OCI-M1 (cell line): ENCODE results near the gene CFAP54.

ENCODE experiments used
- DNase-seq: peaks from one replicate; lab custom pipeline; 2025; lab: John Stamatoyannopoulos, UW

CFAP54 gene

GRCh38 chr12:96766232-96766631 lies 276.9 kb downstream of the CFAP54 start:
- no peak for DNase-seq

- DNase-seq, result no peak
Measured at GRCh38 chr12:96769400-96769799, 280.0 kb downstream of the CFAP54 start.

GRCh38 chr12:96770219-96771102 lies 281.1 kb downstream of the CFAP54 start:
- DNase-seq, result no peak

- no peak for DNase-seq
Measured at GRCh38 chr12:96773031-96773430, 283.7 kb downstream of the CFAP54 start.

- no peak for DNase-seq
Measured at GRCh38 chr12:96774496-96775256, 285.3 kb downstream of the CFAP54 start.

- no peak for DNase-seq
Measured at GRCh38 chr12:96776908-96777307, 287.5 kb downstream of the CFAP54 start.

- no peak for DNase-seq
Measured at GRCh38 chr12:96780330-96780729, 291.0 kb downstream of the CFAP54 start.

GRCh38 chr12:96786791-96787190 lies 297.4 kb downstream of the CFAP54 start:
- no peak for DNase-seq

- DNase-seq, result no peak
Measured at GRCh38 chr12:96803969-96804368, 314.6 kb downstream of the CFAP54 start.

GRCh38 chr12:96806272-96806671 lies 316.9 kb downstream of the CFAP54 start:
- no peak for DNase-seq

GRCh38 chr12:96807741-96808140 lies 318.4 kb downstream of the CFAP54 start:
- DNase-seq, result no peak

GRCh38 chr12:96808587-96808986 lies 319.2 kb downstream of the CFAP54 start:
- no peak for DNase-seq

GRCh38 chr12:96809522-96809921 lies 320.1 kb downstream of the CFAP54 start:
- no peak for DNase-seq

GRCh38 chr12:96810057-96810456 lies 320.7 kb downstream of the CFAP54 start:
- no peak for DNase-seq

GRCh38 chr12:96810477-96810876 lies 321.1 kb downstream of the CFAP54 start:
- no peak for DNase-seq

GRCh38 chr12:96811083-96811482 lies 321.7 kb downstream of the CFAP54 start:
- DNase-seq, result no peak

- no peak for DNase-seq
Measured at GRCh38 chr12:96812153-96812552, 322.8 kb downstream of the CFAP54 start.

GRCh38 chr12:96814200-96814599 lies 324.8 kb downstream of the CFAP54 start:
- no peak for DNase-seq

- no peak for DNase-seq
Measured at GRCh38 chr12:96821592-96821991, 332.2 kb downstream of the CFAP54 start.

GRCh38 chr12:96822641-96823040 lies 333.3 kb downstream of the CFAP54 start:
- DNase-seq, result no peak

GRCh38 chr12:96824074-96824837 lies 334.9 kb downstream of the CFAP54 start:
- no peak for DNase-seq

- no peak for DNase-seq
Measured at GRCh38 chr12:96824838-96825236, 335.5 kb downstream of the CFAP54 start.
